HG02763 (cell line): ENCODE data around the gene PACC1.
"Not testable (repeated sequence)": the region's sequence is repeated elsewhere in the genome, so short reads cannot be mapped to it uniquely, and the experiment has no call there.

Experiments used
- ATAC-seq: cut with Tn5 transposase; IDR thresholded peaks from one replicate; pipeline ENCODE4 v1.9.1; 2021; ENCODE audit warnings: mild to moderate bottlenecking, moderate library complexity; ENCODE audit not compliant: unreplicated experiment

The PACC1 gene

DNA sequence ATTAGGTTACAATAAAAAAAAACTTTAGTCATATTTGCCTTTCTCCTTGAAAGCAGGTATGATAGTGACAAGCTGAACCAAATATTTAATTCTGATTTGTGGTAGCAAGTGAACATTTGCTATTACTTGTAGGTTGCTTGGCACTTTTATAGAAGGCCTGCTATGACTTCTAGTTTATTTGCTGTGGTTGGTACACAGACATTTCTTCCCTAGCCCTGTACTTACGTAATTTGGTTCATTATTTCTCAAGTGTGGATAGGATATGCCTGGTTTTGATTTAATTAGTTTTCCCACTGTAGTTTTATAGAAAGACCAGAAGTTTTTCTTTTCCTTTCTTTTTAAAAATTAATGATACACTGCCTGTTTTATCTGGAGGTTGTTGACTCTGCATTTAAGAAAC lies 73.6 kb downstream of the PACC1 start:
- no peak for ATAC-seq

DNA sequence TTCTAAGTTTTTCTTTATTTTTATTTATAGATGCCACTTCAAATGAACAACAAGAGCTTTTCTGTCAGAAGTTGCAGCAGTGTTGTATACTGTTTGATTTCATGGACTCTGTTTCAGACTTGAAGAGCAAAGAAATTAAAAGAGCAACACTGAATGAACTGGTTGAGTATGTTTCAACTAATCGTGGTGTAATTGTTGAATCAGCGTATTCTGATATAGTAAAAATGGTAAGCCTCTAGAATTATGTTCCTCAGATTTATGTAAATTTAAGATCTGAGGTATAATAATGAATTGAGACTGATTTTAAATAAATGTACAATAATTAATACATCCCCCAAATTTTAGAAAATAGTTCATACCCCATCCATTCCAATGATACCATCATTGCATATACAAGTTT lies 85.6 kb downstream of the PACC1 start:
- no peak for ATAC-seq

DNA sequence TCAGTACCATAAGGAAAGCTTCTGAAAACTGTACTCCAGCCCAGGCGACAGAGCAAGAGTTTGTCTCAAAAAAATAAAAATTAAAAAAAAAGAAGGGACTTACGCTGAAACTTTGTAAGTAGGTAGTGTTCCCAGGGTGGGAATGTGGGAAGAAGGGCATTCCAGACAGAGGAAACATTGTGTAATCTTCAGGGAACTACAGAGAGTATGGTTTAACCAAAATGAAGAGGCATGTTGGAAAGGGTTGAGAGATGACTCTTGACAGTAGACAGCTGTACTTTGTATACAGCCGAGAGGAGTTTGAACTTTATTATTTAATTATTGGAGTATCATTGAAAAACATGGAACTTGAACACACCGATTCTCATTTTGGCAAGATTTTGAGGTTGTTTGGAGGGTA lies 86.4 kb downstream of the PACC1 start:
- no peak for ATAC-seq

DNA sequence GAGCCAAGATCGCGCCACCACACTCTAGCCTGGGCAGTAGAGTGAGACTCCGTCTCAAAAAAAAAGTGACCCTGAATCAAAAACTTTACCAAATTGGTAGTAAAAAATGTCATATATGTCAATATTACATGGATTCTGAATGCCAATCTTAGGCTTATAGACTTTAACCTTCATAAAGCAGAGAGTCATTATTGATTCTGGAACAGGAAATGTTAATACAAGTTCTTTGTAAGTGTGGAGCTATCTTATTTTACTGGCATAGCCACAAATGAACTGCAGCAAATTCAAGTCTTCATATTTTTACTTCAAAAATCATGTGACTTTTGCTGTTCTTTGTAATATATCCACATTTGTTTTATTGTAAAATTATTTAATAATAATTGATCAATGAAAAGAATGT lies 88.1 kb downstream of the PACC1 start:
- no peak for ATAC-seq

DNA sequence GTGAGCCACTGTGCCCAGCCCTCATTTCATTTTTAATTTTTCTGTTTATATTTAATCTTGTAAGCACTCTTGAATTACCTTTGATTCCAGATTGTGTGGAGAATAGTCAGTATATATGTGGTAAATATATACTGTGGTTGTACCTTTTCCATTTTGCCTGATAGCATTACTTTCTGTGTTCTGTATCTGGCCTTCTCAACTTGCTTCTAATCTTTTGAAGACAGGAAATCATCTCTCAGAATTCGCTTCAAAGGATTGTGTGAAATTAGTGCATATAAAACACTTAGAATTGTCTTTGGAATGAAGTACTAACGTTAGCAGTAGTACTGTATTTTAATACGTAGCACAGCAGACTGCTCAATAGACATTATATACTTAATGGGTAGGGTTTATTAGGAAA lies 91.6 kb downstream of the PACC1 start:
- no peak for ATAC-seq

DNA sequence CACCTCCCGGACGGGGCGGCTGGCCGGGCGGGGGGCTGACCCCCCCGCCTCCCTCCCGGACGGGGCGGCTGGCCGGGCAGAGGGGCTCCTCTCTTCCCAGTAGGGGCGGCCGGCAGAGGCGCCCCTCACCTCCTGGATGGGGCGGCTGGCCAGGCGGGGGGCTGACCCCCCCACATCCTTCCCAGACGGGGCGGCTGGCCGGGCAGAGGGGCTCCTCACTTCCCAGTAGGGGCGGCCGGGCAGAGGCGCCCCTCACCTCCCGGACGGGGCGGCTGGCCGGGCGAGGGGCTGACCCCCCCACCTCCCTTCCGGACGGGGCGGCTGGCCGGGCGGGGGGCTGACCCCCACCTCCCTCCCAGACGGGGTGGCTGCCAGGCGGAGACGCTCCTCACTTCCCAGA lies 93.7 kb downstream of the PACC1 start:
- not testable (repeated sequence) for ATAC-seq

DNA sequence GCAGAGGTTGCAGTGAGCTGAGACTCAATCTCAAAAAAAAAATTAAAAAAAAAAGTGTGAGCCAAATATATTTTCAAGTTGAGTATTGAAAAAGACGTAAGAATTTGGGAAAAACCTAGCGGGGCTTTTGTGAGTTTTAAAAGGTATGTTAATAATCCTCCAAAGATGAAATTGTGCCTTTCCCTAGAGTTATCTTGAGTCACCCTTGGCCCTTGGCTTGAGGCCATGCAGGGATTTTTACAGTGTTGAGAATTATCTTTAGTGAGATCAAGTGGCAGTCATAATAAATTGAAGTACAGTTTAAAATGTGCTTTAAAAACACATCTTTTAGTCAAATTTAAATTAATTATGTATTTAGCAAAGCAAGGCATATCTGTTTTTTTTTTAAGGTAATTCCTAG lies 96.8 kb downstream of the PACC1 start:
- ATAC-seq, result no peak

DNA sequence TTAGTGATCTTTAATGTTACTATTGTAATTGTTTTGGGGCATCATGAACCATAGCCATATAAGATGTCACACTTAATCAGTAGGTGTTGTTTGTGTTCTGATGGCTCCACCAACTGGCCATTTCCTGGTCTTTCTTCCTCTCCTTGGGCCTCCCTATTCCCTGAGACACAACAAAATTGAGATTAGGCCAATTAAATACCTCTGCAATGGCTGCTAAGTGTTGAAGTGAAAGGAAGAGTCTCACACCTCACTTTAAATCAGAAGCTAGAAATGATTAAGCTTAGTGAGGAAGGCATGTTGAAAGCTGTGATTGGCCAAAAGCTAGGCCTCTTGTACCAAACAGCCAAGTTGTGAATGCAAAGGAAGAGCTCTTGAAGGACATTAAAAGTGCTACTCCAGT lies 98.8 kb downstream of the PACC1 start:
- ATAC-seq, result no peak

DNA sequence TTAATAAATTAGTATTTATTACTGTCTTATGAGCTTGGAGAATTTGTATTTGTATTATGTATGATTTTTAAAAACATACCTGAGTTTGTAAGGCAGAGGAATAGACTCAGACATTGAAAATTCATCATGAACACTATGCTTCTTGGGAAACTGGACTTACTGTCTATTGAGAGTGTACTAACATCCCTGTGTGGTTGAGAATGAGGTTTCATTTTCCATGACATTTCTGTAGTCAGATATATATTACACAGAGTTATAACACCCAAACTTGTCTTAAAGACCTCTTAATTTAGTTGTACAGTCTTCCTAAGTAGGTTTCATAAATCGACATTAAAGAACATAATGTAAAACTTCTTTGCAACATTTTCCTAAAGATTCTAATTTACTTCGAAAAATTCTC lies 99.5 kb downstream of the PACC1 start:
- no peak for ATAC-seq
